ENCODE data around the gene ENTPD8.

DNA sequence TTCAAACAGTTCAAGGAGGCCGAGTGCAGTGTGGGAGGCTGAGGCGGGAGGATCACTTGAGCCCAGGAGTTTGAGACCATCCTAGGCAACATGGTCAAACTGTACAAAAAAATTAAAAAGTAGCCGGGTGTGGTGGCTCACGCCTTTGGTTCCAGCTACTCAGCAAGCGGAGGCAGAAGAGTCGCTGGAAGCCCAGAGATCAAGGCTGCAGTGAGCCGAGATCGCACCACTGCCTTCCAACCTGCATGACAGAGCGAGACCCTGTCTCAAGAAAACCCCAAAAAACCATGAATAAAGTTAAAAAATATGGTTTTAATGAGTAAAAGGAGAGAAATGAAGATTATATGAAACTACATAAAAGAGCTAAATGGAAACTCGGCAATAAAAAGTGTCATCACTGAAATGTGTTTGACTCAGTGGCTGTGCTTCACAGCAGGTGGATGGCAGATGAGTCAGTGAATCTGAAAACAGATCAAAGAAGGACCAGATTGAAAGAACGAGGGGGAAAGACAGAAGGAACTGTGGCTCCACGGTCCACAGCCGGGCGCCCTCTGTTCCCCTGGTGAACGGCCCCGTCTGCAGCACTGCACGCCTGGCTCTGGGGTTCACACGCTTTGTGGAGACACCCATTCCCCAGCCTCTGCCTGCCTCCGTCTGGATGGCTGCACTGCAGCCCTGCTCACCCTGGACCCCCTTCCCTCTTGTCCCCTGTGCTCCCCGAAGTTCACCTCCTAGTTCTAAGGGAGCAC is 43.3 kb downstream of the ENTPD8 start:
- TF ChIP-seq, protein P1, sequence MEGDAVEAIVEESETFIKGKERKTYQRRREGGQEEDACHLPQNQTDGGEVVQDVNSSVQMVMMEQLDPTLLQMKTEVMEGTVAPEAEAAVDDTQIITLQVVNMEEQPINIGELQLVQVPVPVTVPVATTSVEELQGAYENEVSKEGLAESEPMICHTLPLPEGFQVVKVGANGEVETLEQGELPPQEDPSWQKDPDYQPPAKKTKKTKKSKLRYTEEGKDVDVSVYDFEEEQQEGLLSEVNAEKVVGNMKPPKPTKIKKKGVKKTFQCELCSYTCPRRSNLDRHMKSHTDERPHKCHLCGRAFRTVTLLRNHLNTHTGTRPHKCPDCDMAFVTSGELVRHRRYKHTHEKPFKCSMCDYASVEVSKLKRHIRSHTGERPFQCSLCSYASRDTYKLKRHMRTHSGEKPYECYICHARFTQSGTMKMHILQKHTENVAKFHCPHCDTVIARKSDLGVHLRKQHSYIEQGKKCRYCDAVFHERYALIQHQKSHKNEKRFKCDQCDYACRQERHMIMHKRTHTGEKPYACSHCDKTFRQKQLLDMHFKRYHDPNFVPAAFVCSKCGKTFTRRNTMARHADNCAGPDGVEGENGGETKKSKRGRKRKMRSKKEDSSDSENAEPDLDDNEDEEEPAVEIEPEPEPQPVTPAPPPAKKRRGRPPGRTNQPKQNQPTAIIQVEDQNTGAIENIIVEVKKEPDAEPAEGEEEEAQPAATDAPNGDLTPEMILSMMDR (IDR thresholded peaks at IDR 0.05; ENCODE audit: low read depth, low read length), result no peak
- TF ChIP-seq POLR2A (IDR thresholded peaks at IDR 0.05; ENCODE audit: extremely low read depth, insufficient read length), result no peak
- no peak for TF ChIP-seq MYC (IDR thresholded peaks at IDR 0.05; ENCODE audit: low read depth, low read length)
